ENCODE data around the gene UGCG.
A peak's percentile ranks its signal among the peaks of the same experiment; 100 is the strongest.
"Not testable (repeated sequence)": the region's sequence is repeated elsewhere in the genome, so short reads cannot be mapped to it uniquely, and the experiment has no call there.

UGCG gene

DNA sequence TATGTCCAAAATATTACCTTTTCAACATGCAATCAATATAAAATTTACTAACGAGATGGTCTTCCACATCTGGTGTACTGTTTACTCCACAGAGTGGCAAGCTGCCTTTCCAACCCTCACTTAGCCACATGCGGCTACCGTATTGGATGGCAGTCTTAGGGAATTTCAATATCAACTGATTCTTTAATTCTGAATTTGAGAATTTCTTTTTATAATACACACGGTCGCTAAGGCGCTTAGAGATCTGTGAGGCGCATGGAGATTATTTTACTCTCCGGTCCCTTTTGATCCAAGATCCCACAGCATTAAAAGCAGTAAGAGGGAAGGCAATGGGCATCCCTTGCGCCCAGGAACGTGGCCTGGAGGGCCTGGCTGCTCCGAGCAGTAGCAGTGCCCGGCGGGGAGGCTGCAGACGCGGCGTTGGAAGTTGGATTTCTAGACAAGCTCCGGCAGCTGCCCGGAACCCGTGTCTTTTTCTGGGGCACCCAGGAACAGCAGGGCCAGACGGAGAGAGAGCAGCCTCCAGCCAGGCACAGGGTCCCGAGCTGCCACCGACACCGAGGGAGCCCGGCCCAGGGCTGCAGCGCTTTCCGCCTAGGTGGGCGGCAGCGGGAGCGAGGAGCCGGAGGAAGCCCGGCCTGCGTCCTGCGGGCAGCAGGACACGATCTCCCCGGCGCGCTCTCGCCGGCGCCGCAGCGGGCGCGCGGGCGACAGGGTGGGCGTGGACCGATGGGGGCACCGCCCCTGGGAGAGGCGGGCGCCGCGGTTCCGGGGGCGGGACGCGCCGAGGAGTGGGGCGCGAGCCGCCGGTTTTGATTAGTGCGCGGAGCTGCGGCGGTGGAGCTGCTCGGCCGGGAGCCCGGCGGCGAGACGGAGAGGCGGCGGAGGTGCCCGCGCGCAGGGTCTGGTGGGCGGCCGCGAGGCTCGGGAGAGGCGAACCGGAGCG is at the start of gene UGCG:
Gene UGCG (plus strand): TSS at position 819 of the 946 bp plus-strand sequence. CDS start 402 bp downstream, outside the sequence.
- peak; percentile 47 for DNase-seq

DNA sequence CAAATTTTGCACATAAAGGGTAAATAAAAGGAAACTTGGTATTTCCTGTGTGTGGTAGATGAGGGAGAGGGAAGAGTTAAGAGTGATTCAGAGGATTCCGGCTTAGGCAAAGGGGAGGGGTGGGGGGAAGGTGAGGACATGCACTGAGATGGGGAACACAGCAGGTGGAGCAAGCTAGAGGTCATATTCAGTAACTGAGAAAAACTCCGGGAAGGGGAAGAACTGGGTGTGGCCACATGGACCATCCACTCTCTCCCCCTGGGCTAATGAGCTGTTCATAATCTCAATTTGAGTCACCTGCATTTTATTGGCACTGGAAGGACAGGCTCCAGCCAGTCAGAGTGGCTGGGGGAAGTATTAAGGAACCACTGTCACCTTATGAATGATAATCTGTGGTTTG is 45.1 kb upstream of the UGCG start:
- DNase-seq, result no peak

DNA sequence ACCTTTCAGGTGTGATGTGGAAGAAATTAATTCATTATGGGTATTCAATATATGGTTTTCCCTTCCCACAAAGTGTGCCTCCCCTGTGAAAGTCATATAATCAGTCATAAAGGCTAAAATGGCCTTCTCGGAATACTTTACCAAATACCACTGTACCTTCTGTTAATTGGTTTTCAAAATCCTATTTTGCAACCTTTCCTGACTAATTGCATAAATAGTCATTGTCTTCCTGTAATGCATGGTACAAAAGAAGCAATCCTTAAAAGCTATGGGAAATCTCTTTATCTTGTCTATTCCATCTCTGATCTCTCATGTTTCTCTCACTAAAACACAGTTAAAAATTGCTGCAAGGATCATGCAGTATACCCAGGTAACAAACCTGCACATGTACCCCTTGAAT is 44.3 kb upstream of the UGCG start:
- peak; percentile 3 for DNase-seq

DNA sequence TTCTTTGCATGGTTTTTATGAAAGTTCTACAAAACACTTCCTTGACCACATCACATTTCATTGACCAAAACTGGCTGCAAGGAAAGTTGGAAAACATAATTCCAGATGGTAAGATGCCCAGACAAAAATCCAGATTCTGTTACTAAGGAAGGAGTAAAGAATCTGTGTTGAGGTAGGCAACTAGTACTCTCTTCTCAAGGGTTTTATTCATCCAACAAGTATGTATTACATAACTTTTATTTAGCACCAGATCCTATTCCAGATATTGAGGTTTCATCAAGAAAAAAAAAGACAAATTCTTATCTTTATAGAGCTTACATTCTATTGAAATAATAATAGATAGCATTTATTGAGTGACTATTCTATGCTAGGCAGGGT is 43.2 kb upstream of the UGCG start:
- DNase-seq, result no peak

DNA sequence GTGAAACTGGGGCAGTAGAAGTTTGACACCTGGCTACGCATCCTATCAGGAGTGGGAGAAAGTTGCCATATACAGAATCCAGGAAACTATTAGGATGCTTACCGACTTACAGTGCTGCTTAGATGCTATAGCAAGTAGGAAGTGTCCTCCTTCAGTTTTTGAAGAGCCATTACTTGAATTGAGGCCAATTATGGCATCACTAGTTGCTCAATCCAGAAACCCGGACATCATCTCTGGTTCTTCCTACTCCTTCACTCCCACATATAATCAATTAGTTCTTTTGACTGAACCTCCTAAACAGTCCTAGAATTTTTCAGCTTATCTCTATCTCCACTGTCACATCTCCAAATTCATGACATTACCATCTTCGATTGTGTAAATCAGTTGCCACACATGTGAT is 41.8 kb upstream of the UGCG start:
- no peak for DNase-seq

DNA sequence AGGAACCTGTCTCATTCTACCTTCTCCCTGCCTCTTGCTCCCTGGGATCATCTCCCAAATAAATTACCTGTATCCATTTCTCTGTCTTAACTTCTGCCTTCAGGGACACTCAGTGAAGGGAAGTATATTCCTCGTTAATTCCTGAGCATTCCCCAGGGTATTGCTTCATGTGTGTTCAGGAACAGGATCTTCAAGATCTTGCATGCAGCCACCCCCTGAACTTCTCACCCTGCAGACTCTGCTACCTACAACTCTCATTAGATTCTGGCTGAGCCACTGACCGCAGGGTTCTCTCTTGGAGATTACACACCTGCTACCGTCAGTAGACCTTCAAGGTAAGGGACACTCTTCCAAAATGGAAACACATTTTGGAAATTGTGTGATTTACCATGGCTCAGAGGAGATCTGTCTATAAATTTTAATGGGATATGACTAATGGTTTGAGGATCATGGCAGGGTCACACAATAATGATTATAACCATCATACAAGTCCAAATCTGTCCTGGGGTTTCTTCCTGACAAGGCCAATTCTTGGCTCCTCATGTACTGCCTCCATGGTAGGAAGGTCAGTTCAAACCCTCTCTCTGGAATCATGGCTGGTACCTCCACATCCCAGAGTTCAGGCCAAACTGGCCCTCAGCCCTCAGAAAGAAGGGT is 38.9 kb upstream of the UGCG start:
- no peak for DNase-seq

DNA sequence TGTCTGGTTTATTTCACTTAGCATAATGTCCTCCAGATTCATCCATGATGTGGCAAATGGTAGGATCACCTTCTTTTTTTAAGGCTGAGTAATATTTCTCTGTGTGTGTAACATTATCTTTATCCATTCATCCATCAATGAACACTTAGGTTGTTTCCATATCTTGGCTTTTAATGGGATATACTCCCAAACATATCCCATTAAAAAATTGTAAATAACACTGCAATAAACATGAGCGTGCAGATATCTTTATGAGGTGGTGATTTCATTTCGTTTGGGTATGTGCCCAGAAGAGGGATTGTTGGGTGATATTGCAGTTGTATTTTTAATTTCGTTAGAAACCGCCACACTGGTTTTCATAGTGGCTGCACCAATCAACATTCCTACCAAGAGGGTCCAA is 36.2 kb upstream of the UGCG start:
- no peak for DNase-seq

DNA sequence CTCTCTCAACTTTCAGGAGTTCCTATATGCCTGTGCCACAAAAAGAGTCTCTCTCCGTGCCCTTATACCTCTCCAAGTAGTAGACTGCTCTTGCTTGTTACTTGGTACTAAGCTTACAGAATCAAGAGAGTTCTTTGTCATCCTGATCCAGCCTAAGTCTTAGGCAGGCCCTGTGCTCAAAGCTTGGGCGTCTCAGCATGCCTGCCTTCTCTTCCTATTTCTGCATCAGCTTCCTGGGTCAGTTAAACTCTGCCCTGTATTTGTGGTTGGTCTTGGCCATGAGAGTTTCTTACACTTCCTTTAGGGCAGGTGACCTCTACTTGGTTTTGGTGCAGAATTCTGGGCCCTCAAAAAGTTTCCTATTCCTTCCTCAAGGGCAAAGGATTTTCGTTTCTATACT is 33.0 kb upstream of the UGCG start:
- no peak for DNase-seq

DNA sequence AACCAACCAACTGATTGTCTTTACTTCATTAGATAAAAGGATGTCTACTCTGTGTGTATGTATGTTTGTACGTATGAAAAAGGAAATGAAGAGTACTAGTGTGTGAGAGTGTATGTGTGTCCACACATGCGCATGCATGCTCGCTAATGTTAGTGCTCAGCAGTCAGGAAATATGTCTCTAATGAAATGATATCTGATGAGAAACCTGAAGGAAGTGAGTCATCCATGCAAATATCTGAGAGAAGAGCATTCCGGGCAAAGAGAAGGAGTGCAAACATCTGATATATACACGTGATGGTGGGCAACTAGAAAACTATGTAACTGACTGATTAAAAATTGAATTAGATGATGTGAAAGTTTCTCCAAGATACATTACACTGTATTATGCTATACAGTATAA is 29.6 kb upstream of the UGCG start:
- no peak for DNase-seq

DNA sequence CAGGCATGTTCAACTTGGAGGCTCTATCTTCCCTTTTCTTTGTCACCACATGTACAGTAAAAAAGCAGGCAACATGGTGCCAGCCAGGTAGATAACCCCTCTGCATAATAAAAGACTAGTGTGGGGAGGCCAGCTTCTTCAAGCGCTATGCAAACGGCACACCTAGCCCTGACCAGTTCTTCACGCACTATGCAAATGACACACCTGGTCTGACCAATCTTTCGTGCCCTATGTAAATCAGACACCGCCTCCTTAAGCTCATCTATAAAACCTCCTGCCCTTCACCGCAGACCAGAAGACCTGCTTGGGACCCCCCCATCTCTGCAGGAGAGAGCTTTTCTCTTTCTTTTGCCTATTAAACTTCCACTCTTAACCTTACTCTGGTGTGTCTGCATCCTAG is 28.1 kb upstream of the UGCG start:
- DNase-seq, result no peak

DNA sequence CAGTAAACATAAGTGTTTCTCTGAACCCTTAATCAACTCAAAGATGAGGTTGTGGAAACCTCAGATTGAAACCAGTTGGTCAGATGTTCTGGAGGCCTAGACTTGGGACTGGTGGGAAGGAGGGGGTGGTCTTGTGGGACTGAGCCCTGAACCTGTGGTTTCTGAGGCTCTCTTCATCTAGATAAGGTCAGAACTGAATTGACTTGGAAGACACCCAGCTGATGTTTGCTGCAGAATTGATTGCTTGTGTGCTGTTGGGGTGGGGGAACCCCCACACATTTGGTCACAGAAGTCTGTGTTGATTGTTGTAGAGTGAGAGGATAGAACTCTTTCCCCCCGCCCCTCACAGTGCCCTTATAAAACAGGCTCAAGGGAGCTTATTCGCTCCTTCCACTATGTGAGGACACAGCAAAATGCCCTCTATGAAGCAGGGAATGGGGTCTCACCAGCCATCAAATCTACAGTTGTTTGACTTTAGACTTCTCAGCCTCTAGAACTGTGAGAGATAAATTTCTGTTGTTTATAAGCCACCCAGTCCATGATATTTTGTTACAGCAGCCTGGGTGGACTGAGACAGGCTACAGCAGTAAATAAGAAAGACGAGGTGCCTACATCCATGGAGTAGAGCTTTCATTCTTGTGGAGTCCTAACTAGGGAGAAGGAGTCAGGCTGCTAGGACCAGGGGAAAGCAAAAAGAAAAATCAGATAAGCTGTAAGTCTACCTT is 25.7 kb upstream of the UGCG start:
- DNase-seq, result no peak

DNA sequence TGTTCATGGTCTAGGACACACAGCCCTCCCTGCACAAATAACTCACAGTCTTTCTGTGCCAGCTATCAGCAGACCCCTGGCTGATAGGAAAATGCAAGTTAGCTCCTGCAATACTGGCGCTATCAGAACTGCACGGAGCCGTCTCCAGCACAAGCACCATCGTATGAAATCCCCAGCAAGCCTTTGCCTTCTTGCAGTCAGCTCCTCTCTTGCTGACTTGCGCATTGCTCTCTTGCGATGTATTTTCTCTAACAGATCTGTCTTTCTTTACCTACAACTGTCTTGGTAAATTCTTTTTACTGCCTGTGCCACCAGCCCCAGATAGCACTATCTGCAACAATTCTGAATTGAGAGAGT is 25.1 kb upstream of the UGCG start:
- no peak for DNase-seq

DNA sequence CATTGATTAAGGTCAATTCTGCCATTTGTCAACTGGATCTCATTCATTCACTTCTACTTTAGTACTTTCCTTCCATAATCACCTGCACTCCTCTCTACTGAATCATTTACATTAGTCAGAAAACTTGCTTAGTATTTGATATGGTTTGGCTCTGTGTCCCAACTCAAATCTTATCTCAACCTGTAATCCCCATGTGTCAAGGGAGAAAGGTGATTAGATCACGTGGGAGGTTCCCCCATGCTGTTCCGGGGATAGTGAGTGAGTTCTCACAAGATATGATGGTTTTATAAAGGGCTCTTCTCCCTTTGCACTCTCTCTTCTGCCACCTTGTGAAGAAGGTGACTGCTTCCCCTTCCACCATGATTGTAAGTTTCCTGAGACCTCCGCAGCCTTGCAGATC is 23.7 kb upstream of the UGCG start:
- DNase-seq, result no peak

DNA sequence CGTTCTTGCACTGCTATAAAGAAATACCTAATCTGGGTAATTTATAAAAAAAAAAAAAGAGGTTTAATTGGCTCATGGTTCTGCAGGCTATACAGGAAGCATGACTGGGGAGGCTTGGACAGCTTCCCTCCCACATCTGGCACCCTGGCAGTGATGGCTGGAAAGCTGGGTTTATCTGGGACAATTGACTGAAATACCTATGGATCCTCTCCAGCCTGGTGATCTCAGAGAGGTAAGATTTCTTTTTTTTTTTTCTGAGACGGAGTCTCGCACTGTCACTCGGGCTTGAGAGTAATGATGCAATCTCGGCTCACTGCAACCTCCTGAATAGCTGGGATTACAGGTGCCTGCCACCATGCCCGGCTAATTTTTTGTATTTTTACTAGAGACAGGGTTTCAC is 22.7 kb upstream of the UGCG start:
- DNase-seq, result no peak

DNA sequence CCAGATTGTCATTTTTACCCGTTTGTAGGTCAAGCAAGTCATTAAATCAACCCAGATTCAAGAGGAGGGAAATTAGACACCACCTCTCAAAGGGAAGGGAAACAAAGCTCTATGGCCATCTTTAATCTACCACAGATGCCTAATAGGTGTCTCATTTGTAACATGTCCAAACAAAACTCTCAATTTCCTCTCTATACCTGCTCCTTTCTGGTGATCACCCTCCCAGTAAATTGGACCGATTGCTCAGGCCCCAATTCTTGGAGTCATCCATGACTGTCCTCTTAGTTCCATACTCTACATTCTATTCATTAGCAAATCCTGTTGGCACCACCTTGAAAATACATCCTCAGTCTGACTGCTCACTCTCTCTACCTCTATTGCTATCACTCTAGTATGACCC is 22.1 kb upstream of the UGCG start:
- DNase-seq, result no peak

DNA sequence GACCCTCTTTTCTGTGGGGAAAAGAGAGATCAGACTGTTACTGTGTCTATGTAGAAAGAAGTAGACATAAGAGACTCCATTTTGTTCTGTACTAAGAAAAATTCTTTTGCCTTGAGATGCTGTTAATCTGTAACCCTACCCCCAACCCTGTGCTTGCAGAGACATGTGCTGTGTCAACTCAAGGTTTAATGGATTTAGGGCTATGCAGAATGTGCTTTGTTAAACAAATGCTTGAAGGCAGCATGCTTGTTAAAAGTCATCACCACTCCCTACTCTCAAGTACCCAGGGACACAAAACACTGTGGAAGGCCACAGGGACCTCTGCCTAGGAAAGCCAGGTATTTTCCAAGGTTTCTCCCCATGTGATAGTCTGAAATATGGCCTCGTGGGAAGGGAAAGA is 21.3 kb upstream of the UGCG start:
- DNase-seq, result not testable (repeated sequence)

DNA sequence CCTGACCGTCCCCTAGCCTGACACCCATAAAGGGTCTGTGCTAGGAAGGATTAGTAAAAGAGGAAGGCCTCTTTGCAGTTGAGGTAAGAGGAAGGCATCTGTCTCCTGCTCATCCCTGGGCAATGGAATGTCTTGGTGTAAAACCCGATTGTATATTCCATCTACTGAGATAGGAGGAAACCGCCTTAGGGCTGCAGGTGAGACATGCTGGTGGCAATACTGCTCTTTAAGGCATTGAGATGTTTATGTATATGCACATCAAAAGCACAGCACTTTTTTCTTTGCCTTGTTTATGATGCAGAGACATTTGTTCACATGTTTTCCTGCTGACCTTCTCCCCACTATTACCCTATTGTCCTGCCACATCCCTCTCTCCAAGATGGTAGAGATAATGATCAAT is 20.9 kb upstream of the UGCG start:
- DNase-seq, result not testable (repeated sequence)

DNA sequence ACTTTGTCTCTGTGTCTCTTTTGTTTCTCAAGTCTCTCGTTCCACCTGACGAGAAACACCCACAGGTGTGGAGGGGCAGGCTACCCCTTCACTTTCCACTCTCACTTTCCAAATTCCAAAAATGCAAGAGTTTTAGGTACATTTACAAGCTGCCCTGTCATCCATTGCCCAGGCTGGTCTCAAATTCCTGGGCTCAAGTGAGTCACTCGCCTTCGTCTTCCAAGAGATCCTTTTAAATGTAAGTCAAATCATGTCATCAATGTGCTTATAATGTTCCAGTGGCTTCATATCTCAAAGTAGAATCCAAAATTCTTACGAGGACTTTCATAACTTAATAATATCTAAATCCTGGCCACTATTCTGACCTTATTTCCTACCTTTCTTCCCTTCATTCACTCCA is 20.4 kb upstream of the UGCG start:
- DNase-seq, result no peak

DNA sequence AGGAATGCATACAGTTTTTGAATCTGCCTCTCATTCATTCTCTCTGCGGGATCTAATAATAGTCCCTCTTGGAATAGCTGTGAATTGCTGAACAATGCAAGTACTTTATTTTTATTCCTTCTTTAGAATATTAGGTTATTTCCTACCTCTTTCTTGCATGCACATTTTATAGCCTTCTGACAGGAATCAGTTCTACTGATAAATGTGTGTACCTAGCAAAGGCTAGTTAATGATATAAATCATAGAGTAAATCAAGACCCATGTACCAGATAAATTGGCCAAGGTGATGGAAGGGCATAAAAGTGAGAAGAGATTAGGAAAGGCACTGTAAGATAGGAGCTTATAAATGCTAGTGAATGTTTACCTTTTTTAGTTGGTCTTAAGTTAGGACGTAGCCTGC is 19.2 kb upstream of the UGCG start:
- no peak for DNase-seq

DNA sequence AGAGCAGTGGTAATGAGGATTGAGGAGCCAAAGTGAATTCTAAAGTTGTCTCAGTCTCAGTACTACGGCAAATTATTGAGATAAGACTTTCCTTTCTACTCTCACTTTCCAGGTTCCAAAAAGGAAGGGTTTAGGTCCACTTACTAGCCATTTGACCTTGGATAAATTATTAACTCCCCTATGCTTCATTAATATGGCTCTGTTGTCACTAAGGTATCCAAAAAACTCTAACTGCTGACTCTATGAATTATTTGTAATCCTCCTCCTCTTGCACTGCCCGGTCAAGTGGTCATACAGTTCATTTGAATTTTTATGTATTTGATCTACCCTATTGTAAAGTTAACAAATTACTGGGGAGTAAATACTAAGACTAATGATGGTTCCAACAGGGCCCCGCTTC is 17.7 kb upstream of the UGCG start:
- no peak for DNase-seq

DNA sequence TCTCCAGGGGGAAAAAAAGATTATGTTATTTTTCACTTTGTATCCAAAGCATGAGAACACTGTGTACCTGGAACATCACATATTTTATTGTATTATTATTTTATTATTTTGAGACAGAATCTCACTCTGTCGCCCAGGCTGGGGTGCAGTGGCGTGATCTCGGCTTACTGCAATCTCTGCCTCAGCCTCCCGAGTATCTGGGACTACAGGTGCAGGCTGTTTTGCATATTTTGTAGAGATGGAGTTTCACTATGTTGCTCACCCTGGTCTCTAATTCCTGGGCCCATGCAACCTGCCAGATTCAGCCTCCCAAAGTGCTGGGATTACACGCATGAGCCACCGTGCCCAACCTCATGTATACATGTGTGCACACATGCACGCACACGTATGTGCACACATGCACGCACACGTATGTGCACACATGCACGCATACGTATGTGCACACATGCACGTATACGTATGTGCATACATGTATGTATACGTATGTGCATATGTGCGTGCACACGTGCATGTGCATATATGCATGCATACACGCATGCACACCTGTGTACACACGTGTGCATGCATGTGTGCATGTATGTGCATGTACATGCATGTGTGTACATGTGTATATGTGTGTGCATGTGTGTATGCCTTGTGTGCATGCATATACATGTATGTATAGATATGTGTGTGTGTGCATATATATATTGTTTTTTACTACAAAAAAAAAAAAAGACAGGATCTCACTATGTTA is 9.5 kb upstream of the UGCG start:
- DNase-seq, result no peak

DNA sequence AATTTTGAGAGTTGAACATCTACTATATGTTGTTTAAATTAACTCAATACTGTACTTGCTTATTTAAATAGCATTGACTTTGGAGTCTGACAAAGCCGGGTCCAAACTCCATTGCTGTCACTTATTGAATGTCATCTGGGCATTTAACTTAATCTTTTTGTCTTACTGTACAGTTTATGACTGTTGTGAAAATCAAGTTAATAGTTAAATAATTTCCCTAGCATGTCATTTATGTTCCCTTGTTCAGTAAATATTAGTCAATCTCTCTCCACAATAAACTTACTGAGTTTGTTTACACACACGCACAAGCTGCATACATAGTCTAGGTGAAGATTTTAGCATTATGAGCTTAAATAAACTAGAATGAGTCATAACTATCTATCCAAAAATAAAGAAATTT is 6.3 kb upstream of the UGCG start:
- DNase-seq, result no peak

DNA sequence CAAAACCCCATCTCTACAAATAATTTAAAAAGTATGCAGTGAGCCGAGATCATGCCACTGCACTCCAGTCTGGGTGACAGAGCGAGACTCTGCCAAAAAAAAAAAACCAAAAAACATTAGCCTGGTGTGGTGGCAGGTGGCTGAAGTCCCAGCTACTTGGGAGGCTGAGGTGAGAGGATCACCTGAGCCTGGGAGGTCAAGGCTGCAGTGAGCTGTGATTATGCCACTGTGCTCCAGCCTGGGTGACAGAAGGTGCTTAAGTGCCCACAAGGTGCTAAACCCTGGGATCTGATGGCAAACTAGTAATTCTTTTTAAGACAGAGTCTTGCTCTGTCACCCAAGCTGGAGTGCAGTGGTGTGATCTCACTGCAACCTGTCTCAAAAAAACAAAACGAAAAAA is 5.7 kb upstream of the UGCG start:
- DNase-seq, result not testable (repeated sequence)

Measured in GF-D8 (cell line).